Activated T-helper 9 cell treated with anti-CD3 and anti-CD28 coated beads, Interleukin-2, amount 50 U/mL, for 16 hours (primary cell): ENCODE measurements around the gene ATP6V0A1.
A peak's percentile ranks its signal among the peaks of the same experiment; 100 is the strongest.
"Not testable (repeated sequence)": the region's sequence is repeated elsewhere in the genome, so short reads cannot be mapped to it uniquely, and the experiment has no call there.

ENCODE experiments used
- DNase-seq: peaks from one replicate; pipeline ENCODE4 v3.0.0-alpha.2; 2020; ENCODE audit warnings: low read depth

The ATP6V0A1 gene

DNA sequence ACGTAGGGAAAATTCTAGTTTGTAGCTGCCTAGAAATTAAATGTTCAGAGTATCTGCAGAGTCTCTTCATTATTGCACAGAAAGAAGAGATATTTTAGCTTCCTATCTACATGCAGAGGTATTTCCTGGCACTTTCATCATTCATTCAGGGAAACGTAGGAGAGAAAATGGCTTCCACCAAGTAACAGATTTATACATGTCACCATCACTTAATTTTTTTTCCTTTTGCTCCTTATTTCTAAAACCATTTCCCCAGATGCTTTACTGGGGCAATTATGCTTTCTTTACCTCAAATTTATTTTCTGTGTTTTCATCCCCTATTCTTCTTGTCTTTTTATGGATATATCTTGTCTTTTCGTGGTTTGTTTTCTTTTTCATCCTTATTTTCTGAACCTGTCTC, 18.5 kb downstream of the ATP6V0A1 start:
- no peak for DNase-seq

DNA sequence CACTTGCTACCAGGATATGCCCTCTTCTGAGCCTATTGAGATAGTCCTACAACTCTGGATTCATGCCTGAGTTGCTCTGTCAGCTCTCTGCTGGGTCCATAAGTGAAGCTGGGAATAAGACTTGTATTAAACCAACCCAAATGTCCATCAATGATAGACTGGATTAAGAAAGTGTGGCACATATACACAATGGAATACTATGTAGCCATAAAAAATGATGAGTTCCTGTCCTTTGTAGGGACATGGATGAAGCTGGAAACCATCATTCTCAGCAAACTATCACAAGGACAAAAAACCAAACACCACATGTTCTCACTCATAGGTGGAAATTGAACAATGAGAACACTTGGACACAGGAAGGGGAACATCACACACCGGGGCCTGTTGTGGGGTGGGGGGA, 19.1 kb downstream of the ATP6V0A1 start:
- DNase-seq, result not testable (repeated sequence)

DNA sequence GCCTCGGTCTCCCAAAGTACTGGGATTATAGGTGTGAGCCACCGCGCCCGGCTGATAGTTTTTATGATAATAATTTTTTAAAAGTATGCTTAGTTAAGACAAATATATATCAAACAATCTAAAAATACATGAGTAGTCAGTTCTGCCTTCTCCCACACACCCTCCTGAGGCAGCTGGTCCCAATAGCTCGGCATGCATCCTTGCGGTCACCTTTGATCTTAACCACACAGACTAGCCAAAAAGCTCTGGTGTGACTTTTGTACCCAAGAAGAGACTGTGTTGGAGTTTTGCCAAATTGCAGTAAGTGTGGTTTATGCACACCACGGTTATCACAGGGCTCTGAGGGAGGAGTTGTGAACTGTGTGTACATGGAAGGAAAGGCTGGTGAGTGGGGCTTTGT, 25.6 kb downstream of the ATP6V0A1 start:
- peak; percentile 62 for DNase-seq

DNA sequence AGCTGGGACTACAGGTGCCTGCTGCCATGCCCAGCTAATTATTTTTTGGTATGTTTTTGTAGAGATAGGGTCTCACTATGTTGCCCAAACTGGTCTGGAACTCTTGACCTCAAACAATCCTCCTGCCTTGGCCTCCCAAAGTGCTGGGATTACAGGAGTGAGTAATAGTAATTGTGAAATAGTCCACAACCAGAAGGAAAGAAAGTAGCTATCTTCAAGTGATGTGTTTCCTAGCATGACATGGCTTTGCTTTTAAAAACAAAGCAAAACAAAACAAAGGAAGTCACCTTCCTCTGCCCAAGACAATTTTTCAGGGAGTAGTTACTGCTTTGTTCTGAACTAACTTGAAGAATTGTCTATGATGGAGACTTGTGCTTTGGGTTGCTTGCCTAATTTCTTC, 27.0 kb downstream of the ATP6V0A1 start:
- DNase-seq, result no peak

DNA sequence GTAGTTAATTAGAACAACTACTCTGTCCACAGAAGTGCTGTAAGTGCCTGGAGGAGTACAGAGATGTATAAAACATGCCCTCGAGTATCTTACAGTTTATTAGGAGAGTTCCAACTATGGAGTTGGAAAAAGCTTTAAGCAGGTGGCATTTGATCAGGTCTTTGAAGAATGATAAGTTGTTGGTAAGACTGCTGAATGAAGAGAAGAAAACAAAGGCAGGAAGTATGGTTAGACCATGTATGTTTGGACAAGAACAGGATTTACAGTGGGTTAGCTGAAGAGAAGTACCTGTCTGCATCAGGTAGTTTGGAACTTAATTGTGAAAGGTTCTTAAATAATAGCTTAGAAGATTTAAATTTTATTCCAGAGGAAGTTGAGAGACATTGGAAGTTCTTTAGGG, 29.4 kb downstream of the ATP6V0A1 start:
- no peak for DNase-seq

DNA sequence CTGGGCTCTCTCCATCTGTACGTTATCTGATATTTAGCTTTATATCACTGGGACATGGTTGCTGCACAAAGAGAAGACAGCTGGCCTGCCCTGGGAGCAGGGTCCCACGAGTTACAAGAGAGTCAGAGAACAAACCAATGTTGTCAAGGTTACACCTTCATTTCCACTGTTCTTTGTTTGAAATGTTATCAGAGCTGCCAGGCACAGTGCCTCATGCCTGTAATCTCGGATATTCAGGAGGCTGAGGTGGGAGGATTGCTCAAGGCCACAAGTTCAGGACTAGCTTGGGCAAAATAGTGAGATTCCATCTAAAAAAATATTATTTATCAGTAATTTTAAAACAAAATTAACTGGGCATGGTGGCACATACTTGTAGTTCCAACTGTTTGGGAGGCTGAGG, 34.6 kb downstream of the ATP6V0A1 start:
- DNase-seq, result no peak

DNA sequence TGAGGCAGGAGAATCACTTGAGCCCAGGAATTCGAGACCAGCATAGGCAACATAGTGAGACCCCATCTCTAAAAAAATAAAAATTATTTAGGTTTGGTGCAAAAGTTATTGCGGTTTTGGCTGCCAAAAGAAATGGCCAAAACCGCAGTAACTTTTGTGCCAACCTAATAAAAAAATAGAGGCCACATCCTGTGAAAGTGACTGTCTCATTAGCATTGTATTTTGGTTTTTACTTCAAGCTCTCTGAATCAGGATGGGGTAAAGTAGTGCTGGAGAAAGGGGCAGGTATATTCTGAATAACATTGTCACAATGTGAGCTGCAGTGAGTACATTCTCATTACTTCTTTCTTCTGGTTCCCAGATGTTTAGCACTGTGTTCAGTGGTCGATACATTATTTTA, 36.0 kb downstream of the ATP6V0A1 start:
- no peak for DNase-seq

DNA sequence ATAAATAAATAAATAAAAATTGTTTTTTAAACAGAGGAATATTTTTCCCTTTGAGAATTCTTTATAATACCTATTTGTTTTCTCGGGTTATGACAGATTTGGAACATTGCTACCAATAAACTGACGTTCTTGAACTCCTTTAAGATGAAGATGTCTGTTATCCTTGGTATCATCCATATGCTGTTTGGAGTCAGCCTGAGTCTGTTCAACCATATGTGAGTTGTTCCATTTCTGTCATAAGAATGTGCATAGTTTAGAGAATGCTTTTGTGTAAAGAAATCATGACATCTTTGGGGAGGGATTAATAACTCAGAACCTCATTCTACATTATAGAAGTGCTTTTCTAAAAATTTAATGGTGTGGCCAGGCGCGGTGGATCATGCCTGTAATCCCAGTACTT, 40.1 kb downstream of the ATP6V0A1 start:
- DNase-seq, result no peak

DNA sequence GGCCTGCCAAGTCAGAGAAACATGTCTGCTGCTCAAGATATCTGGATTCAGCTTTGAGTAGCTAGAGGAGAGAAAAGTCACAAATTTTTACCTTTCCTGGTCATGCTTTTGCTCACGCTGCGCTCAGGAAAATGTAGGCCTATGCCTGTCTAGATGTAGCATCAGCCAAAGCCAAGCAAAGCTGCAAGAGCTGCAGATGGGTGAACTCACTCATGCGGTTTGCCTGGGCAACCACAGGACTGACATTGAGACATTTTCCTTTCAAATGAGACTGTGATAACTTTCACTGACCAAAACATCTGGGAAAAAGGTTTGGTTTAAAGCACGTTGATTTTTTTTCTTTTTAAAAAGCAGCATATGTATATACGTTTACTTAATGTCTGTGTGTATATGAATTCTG, 43.4 kb downstream of the ATP6V0A1 start:
- no peak for DNase-seq

DNA sequence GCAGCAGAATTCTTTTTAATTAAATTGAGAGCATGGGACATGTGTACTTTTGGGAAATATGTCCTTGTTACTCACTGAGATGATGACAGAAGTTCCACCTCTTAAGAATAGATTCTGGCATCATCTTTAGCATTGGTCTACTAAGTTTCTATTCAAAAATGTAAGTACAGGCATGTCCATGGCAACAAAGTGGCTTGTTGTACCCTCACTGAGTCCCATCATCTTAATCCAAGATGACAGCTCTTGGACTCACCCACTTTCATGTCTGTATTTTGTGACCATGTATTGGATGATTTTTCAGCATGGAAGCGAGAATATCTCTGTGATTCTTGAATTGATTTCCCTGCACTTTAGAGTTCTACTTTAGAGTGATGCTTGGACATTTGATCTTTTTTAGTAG, 44.2 kb downstream of the ATP6V0A1 start:
- no peak for DNase-seq

DNA sequence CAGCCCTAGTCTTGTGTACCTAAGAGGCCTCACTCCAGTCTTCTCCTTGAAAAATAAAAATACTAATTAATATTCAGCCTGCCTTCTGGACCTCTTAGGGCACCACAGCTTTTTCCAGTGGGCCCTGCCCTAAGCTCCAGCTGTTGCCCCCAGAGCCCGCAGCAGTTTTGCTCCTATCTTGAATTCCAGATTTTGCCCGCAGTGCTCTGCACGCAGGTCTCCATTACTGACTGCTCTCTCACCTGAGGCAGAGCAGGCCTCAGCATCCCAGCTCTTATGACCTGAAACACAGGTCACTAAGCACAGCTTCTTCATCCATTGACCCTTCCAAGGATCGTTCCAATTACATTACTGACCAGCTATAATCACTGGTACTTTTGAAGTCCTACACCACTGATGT, 49.0 kb downstream of the ATP6V0A1 start:
- DNase-seq, result no peak

DNA sequence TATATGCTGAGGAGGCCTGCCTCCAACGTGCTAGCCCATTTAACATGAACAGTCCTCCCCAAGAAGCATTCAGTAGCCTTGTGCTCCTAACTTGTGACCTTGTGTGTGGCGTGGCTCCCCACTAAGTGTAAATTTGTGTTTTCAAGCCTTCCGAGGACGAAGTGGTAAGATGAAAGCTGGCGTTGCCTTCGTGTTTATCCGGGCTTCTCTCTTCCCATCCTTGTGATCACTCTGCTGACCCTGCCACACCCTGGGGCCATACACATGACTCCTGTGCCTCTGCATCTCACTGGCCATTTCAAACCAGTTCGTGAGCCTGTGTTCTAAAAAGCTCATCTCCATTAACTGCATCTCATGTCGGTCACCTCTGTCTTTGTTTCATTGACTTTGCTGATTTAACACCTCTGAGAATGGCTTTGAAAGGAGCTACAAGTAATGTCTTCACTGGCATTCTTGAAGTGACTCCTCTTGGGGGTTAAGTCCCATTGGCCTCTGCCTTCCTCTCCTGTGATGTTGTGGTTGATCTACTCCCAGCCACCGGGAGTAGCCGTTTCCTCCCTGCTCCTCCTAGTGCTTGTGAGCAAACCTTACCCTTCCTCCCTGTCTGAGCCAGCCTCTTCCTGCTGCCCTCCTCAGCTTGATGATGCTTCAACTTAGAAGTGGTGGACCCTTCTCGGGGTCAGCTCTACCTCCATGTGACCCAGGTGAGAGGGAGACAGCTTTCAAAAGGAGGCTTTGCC, 49.9 kb downstream of the ATP6V0A1 start:
- DNase-seq, result no peak

DNA sequence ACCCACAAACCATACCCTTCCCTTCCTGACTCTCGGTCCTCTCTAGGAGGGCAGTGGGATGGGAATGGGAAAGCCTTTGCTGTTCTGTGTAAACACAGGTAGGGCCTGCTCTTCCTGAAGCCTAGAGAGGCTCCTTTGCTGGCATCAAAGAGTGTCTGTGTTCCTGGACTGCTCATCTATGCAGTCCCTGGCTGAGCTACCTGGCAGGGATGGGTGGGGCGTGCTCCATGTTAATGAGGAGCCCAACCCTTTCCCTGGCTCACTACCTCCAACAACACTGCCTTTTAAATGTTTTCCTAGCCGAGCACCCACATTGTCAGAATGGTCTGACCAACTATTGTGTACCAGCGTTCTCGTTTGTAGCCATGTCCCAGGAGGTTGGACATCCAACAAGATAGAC, 50.7 kb downstream of the ATP6V0A1 start:
- DNase-seq, result no peak

DNA sequence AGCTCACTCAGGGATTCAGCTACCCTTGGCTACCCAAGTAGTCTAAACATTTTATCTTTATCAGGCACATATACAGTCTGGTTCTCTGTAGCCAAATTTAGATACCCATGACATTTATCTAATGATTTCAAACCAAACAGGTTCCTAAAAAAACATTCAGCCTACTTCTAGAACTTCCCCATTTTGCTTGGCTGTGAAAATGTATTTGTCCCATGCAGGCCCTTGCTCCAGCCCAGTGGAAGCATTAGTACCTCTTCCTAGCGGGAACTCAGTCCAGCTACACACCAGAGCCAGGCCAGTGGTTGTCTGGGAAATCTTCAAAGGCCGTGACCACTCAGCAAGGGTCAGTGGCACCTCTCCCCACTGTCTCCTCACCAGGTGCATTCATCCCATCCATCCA, 51.2 kb downstream of the ATP6V0A1 start:
- DNase-seq, result no peak

DNA sequence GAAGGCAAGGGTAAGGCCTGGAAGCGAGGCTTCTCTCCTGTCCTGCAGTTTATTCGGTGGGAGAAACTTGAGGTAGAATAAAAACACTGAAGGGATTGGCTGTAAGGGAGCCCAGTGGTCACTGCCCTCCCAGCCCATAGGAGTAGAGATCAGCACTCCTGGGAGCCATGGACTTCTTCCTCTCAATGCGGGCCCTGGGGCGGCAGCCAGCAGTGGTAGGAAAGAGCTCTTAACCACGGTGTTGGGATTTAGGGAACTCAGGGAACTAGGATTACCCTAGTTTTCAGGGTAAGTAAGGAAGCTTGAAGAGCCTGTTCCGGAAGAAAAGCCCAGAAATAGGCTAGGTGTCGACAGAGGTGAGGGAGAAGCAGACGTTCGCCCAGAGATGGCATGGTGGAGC, 53.6 kb downstream of the ATP6V0A1 start:
- no peak for DNase-seq

DNA sequence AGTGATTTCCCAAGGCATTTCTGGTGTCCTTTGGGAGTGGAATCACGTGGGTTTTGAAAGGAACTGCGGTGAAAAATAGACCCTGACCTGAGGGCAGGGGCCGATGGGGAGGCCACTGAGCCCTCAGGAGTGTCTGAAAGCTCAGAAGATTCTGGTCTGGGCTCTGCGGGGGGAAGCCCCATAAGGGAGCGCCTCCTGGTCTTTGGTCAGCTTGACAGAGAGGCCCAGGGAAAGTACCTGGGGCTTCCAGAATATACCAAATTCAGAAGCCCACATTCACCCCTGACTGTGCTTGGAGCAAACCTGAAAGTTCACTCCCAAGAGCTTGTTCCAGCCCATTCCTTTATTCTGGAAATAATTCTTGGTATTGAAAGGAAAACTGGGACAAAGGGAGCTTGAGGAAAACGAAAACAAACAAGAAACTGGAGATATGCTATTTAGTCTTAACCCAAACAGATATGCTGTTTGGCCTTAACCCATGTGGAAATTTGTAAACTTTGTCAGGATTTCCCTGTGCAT, 54.1 kb downstream of the ATP6V0A1 start:
- no peak for DNase-seq

DNA sequence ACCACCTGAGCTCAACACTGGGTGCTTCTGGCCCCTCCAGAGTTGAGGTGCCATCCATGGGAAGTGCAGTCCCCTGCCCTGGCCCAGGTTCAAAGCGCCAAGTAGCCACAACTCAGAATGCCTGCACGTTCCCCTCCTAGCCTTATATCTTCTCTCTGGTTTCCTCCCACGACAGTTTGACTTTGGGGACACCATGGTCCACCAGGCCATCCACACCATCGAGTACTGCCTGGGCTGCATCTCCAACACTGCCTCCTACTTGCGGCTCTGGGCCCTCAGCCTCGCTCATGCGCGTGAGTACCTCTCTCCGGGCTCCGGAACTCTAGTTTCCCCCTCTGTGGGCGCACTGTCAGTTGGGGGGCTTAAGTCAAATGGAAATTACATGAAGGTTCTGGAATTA, 55.0 kb downstream of the ATP6V0A1 start:
- DNase-seq, result no peak

DNA sequence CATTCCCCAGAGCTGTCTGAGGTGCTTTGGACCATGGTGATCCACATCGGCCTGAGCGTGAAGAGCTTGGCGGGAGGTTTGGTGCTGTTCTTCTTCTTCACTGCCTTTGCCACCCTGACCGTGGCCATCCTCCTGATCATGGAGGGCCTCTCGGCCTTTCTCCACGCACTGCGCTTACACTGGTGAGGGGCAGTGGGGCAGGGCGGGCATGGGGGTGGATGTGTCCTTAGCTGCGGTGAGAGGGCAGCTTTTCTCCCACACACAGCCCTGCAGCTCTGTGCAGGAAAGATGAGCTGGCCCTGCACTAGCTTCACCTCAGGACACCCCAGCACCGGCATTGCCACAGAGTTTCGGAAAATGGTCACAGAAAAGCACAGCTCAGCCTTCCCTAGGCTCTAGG, 55.6 kb downstream of the ATP6V0A1 start:
- DNase-seq, result no peak

DNA sequence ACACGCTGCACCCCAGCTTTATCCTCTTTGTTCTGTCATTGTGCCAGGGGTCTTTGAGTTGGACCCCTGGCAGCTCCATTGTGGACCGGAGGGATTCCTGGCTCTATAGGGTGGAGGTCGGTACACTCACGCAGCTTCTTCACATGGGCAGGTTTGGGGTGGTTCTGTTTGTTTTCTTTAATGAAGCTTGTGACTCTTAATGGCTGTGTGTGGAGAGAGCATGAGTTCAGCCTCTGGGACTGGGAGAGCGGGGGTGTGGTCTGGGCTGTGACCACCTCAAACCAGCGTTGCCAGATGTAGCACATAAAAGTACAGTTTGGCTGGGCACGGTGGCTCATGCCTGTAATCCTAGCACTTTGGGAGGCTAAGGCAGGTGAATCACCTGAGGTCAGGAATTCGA, 56.2 kb downstream of the ATP6V0A1 start:
- DNase-seq, result no peak

DNA sequence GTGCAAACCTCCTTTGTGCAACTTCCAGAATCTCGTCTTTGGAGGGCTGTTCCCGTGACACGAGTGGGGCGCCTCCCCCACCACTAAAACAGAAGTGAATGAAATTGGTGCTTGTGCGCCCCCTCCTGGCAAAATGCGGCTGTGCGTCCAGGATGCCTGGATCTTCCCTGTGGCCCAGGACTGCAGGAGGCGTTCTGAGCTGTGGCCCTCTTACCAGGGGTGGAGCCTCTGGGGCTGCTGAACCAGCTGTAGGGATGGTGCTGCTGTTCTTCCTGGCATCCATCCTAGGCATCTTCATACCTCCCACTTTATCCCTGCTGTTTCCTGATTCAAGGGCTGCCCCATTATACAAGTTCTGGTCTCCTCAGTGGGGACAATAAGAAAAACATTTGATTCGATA, 58.8 kb downstream of the ATP6V0A1 start:
- peak; percentile 73 for DNase-seq

DNA sequence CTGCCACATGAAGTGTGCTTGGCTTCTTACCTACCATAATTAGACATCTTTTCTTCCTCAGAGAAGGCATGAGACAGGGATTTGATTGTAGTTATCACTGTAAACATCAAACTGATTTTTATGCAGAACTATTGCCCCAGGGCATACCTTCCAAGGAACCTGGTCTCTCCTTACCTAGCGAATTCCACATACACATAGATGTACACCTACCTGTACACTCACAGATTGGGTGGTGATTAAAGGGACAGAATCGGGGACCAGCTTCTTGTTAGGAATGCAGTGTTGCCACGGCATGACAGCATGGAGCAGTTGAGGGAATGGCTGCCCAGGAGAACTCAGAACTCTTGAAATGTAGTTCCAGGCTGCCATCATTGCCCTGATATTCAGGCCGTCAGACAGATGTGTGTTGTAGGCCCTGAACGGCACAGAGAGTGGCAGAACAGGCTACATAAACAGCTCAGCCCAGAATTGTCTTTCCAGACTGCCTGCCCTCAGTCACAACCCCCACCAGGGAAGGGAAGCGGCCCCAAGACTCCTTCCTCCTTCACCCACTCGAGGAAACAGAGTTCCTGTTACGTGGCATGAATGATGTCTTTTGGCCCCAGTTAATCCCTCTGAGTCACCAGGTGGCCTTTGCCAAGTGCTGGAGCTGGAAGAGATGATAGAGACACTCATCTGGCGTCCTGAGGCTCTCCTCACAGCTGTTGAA, 59.5 kb downstream of the ATP6V0A1 start:
- no peak for DNase-seq

DNA sequence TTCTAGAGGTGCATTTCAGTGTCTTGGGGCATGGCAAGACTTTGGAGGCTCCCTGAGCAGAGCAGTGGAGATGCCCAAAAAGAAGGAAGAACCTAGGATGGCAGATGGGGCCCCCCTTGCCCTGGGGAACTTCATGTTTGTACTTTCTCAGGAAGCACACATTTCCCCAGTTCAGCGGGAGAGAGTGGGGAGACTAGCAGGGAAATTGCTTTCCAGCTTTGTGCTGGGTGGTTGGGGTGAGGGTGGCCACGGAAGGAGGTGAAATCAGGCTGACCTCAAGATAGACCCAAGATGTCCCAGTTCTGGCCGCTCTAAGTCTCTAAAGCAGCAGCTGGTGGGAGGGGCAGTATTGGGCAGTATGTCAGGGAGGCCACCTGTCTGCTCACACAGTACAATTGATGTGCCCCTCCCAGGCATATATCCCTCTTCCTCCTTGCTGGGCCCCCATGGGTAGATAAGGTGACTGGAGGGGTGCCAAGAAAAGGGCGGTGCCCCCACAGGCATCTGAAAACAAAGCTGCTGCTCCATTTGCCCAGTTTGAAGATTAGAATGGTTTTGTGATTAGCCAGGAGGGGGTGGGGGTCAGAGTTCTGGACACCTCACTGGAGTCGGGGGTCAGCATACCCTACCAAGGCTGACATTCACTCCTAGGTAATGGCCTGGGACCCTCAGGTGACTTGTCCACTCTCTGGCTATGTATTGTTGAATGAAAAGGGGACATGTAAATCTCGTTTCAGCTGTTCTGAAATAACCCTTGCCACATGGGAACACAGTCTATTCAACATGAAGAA, 60.3 kb downstream of the ATP6V0A1 start:
- DNase-seq, result no peak
